Right lobe of liver (tissue), 4 donors: ENCODE measurements around the gene MAGI1.

Source experiments
- CTCF ChIP-seq, 4 donors: fragments of 200-600 bp in 3 of 4; fragments of 450-650 bp in 1 of 4; IDR thresholded peaks; one replicate each; pipeline versions ENCODE4 v1.5.1 to v1.8.0; 2016 to 2022; ENCODE audit warnings: antibody characterized with exemption in 4 of 4, mild to moderate bottlenecking in 2 of 4
- POLR2A ChIP-seq: fragments of 450-650 bp; IDR thresholded peaks from one replicate; pipeline ENCODE4 v1.6.1; 2017; ENCODE audit warnings: antibody characterized with exemption, mild to moderate bottlenecking
- donor health status: DM: no; HTN: no; CAD: no.
- donor health status: DM: no; HTN: no; CAD: no.
- donor health status: DM: no; HTN: yes; CAD: no.

DNA sequence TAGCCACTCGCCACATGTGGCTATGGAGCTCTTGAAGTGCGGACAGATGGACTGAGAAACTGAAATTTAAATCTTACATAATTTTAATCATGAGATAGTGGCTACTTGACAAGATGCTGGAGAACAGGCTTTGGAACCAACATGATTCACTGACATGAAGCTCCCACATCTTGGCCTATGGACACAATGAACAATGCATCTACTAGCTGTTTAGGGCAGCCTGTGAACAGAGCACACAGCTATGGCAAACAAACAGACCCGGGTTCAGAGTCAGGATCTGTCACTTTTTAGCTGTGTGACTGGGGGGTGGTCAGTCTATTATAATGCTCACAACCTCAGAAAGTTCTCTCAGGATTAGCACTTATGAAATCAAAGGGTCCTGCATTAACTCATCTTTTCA is 616.6 kb downstream of the MAGI1 start:
- TF ChIP-seq CTCF (IDR thresholded peaks at IDR 0.05), result no peak
- TF ChIP-seq POLR2A, result no peak
